ENCODE data around the gene SYT9. TPM values are rescaled to one million over a fixed set of nuclear protein-coding genes. Genes with fewer than 3 reads are reported as not detected.
A peak's percentile ranks its signal among the peaks of the same experiment; 100 is the strongest.

Gene SYT9
- total RNA-seq, 1 donor from 2014 or later, result 0.21 TPM

- Mint-ChIP-seq H3K27ac (ENCODE audit: unreplicated experiment) (no peak overlapping the region), H3K9me3 (ENCODE audit: unreplicated experiment) (no peaks in the 10 kb centered on the region), H3K27me3 (ENCODE audit: unreplicated experiment) (no peaks in the 10 kb centered on the region), H3K36me3 (ENCODE audit: low read depth, unreplicated experiment) (no peaks in the 10 kb centered on the region), H3K4me1 (ENCODE audit: unreplicated experiment) (peaks cover 4% of the 10 kb centered on the region), H3K4me3 (ENCODE audit: unreplicated experiment) (no peak overlapping the region)
- peak; percentile 82 for TF ChIP-seq CTCF (IDR thresholded peaks at IDR 0.05; ENCODE audit: unreplicated experiment)
- DNase-seq (ENCODE audit: low spot score), result peak; percentile 47
Observed at GRCh38 chr11:7278314-7278917, 26.7 kb downstream of the SYT9 start.

DNA sequence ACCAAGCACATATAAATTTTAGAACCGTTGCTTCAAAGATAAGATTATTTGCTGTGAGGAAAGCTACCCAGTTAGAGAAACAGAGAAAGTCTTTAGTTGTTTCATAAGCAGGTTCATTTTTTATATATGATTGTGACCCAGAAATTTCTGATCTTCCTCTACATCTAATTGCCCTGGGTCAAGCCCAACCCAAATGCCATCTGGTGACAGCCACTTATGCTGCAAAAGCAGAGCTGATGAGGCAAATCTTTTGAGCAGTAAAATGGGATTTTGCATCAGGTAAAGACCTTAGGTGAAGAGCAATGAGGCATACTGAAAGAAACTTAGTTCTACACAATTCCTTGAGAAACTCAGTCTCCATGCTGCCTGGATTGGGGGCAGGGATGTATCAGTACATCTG lies 28.0 kb downstream of the SYT9 start:
- H3K27me3 Mint-ChIP-seq (ENCODE audit: unreplicated experiment), result no peaks in the 10 kb centered on the region
- TF ChIP-seq CTCF (IDR thresholded peaks at IDR 0.05; ENCODE audit: unreplicated experiment), result no peak
- peaks cover 4% of the 10 kb centered on the region for H3K4me1 Mint-ChIP-seq (ENCODE audit: unreplicated experiment)
- no peaks in the 10 kb centered on the region for H3K9me3 Mint-ChIP-seq (ENCODE audit: unreplicated experiment)
- no peak for DNase-seq (ENCODE audit: low spot score)
- no peak overlapping the region for H3K4me3 Mint-ChIP-seq (ENCODE audit: unreplicated experiment)
- H3K27ac Mint-ChIP-seq (ENCODE audit: unreplicated experiment), result no peak overlapping the region
- H3K36me3 Mint-ChIP-seq (ENCODE audit: low read depth, unreplicated experiment), result no peaks in the 10 kb centered on the region

GRCh38 chr11:7281079-7281478 lies 29.4 kb downstream of the SYT9 start:
- no peak for TF ChIP-seq CTCF (IDR thresholded peaks at IDR 0.05; ENCODE audit: unreplicated experiment)
- no peak overlapping the region for H3K4me3 Mint-ChIP-seq (ENCODE audit: unreplicated experiment)
- no peaks in the 10 kb centered on the region for H3K9me3 Mint-ChIP-seq (ENCODE audit: unreplicated experiment)
- no peak overlapping the region for H3K27ac Mint-ChIP-seq (ENCODE audit: unreplicated experiment)
- no peaks in the 10 kb centered on the region for H3K36me3 Mint-ChIP-seq (ENCODE audit: low read depth, unreplicated experiment)
- DNase-seq (ENCODE audit: low spot score), result no peak
- no peaks in the 10 kb centered on the region for H3K27me3 Mint-ChIP-seq (ENCODE audit: unreplicated experiment)
- peaks cover 4% of the 10 kb centered on the region for H3K4me1 Mint-ChIP-seq (ENCODE audit: unreplicated experiment)

GRCh38 chr11:7281809-7282208 lies 30.1 kb downstream of the SYT9 start:
- no peak for DNase-seq (ENCODE audit: low spot score)
- no peak for TF ChIP-seq CTCF (IDR thresholded peaks at IDR 0.05; ENCODE audit: unreplicated experiment)
- Mint-ChIP-seq H3K4me1 (ENCODE audit: unreplicated experiment) (peaks cover 4% of the 10 kb centered on the region), H3K27ac (ENCODE audit: unreplicated experiment) (no peak overlapping the region), H3K9me3 (ENCODE audit: unreplicated experiment) (peaks cover 3% of the 10 kb centered on the region), H3K4me3 (ENCODE audit: unreplicated experiment) (no peak overlapping the region), H3K36me3 (ENCODE audit: low read depth, unreplicated experiment) (peaks cover 4% of the 10 kb centered on the region), H3K27me3 (ENCODE audit: unreplicated experiment) (no peaks in the 10 kb centered on the region)

GRCh38 chr11:7286178-7286577 lies 34.5 kb downstream of the SYT9 start:
- H3K4me1 Mint-ChIP-seq (ENCODE audit: unreplicated experiment), result peaks cover 2% of the 10 kb centered on the region
- no peaks in the 10 kb centered on the region for H3K27me3 Mint-ChIP-seq (ENCODE audit: unreplicated experiment)
- no peak overlapping the region for H3K27ac Mint-ChIP-seq (ENCODE audit: unreplicated experiment)
- peaks cover 5% of the 10 kb centered on the region for H3K9me3 Mint-ChIP-seq (ENCODE audit: unreplicated experiment)
- H3K36me3 Mint-ChIP-seq (ENCODE audit: low read depth, unreplicated experiment), result peaks cover 9% of the 10 kb centered on the region
- no peak for TF ChIP-seq CTCF (IDR thresholded peaks at IDR 0.05; ENCODE audit: unreplicated experiment)
- H3K4me3 Mint-ChIP-seq (ENCODE audit: unreplicated experiment), result no peak overlapping the region
- no peak for DNase-seq (ENCODE audit: low spot score)
